GM19099 (cell line): Measurements from ENCODE around the gene ACTL9.

ENCODE experiments used
- POLR2A ChIP-seq: IDR thresholded peaks from 3 replicates; pipeline ENCODE4 v1.6.1; 2011; ENCODE audit warnings: low read depth; ENCODE audit not compliant: insufficient read length; ENCODE audit errors: extremely low read depth

Gene ACTL9

GRCh38 chr19:8698433-8699063 lies at the start of gene ACTL9:
TSS of gene ACTL9 (minus strand) at chr19:8698795. CDS start at chr19:8698701, 94 bp downstream.
- TF ChIP-seq POLR2A = no peak

GRCh38 chr19:8738377-8738776 lies 39.8 kb upstream of the ACTL9 start:
- TF ChIP-seq POLR2A = no peak

- no peak for TF ChIP-seq POLR2A
Observed at GRCh38 chr19:8731428-8732169, 33.0 kb upstream of the ACTL9 start.

GRCh38 chr19:8724276-8724675 lies 25.7 kb upstream of the ACTL9 start:
- TF ChIP-seq POLR2A = no peak

- no peak for TF ChIP-seq POLR2A
Observed at GRCh38 chr19:8722032-8722431, 23.4 kb upstream of the ACTL9 start.

- TF ChIP-seq POLR2A = no peak
Observed at GRCh38 chr19:8721334-8721733, 22.7 kb upstream of the ACTL9 start, which contains the start of gene OR2Z1. TSS of gene OR2Z1 (plus strand) at chr19:8721634. CDS start at chr19:8731029, 9,395 bp downstream.

GRCh38 chr19:8705742-8706141 lies 7.1 kb upstream of the ACTL9 start:
- no peak for TF ChIP-seq POLR2A

GRCh38 chr19:8703223-8703622 lies 4.6 kb upstream of the ACTL9 start:
- no peak for TF ChIP-seq POLR2A

GRCh38 chr19:8702350-8702749 lies 3.8 kb upstream of the ACTL9 start:
- no peak for TF ChIP-seq POLR2A

GRCh38 chr19:8700956-8701355 lies 2.4 kb upstream of the ACTL9 start:
- no peak for TF ChIP-seq POLR2A

- TF ChIP-seq POLR2A = no peak
Observed at GRCh38 chr19:8699908-8700307, 1.3 kb upstream of the ACTL9 start.

- no peak for TF ChIP-seq POLR2A
Observed at GRCh38 chr19:8697671-8698432, 743 bp downstream of the ACTL9 start.

GRCh38 chr19:8696993-8697392 lies 1.6 kb downstream of the ACTL9 start:
- no peak for TF ChIP-seq POLR2A

- no peak for TF ChIP-seq POLR2A
Observed at GRCh38 chr19:8695911-8696310, 2.7 kb downstream of the ACTL9 start.

- TF ChIP-seq POLR2A = no peak
Observed at GRCh38 chr19:8695501-8695900, 3.1 kb downstream of the ACTL9 start.
